Ishikawa (cell line): Measurements from ENCODE around the gene ADGRL3.

Source experiments
- CREB1 ChIP-seq: IDR thresholded peaks from 2 replicates; pipeline ENCODE4 v1.6.1; 2012; ENCODE audit warnings: low read depth
- EP300 ChIP-seq: IDR thresholded peaks from 2 replicates; pipeline ENCODE4 v1.6.1; 2012; ENCODE audit warnings: borderline replicate concordance
- FOXM1 ChIP-seq: IDR thresholded peaks from 2 replicates; pipeline ENCODE4 v1.6.1; 2012; ENCODE audit warnings: low read depth, borderline replicate concordance
- NFIC ChIP-seq: IDR thresholded peaks from 2 replicates; pipeline ENCODE4 v1.6.1; 2012
- RAD21 ChIP-seq: IDR thresholded peaks from 2 replicates; pipeline ENCODE4 v1.6.1; 2012; ENCODE audit warnings: low read depth
- TAF1 ChIP-seq: IDR thresholded peaks from 2 replicates; pipeline ENCODE4 v1.6.1; 2012; ENCODE audit warnings: low read depth, mild to moderate bottlenecking
- TCF12 ChIP-seq: IDR thresholded peaks from 2 replicates; pipeline ENCODE4 v1.6.1; 2012; ENCODE audit warnings: low read depth
- TF ChIP-seq, protein P1 (sequence below): IDR thresholded peaks from 2 replicates; pipeline ENCODE4 v1.6.1; 2012; ENCODE audit warnings: low read depth, mild to moderate bottlenecking
- TF ChIP-seq, protein P2 (sequence below): IDR thresholded peaks from 2 replicates; pipeline ENCODE4 v1.6.1; 2012
- TF ChIP-seq, protein P3 (sequence below): IDR thresholded peaks from 2 replicates; pipeline ENCODE4 v1.6.1; 2012

DNA sequence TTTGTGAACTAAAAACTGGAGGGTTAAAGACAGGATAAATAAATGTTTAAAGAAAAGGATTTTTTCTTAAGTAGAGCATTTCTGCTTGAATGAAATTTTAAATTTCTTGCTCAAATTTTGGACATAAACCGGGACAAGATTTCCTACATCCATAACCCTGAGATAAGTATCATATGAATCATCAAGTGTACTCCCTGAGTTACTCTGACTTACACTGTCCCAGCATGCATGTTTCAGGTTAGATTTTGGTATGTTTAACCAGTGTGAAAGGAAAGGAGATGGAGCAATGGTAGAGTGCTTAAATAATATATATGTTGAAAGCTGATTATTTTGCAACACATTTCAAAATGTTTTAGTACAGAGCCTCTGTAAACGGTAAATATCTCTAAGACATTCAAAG lies 175.2 kb downstream of the ADGRL3 start:
- TF ChIP-seq, protein P1, sequence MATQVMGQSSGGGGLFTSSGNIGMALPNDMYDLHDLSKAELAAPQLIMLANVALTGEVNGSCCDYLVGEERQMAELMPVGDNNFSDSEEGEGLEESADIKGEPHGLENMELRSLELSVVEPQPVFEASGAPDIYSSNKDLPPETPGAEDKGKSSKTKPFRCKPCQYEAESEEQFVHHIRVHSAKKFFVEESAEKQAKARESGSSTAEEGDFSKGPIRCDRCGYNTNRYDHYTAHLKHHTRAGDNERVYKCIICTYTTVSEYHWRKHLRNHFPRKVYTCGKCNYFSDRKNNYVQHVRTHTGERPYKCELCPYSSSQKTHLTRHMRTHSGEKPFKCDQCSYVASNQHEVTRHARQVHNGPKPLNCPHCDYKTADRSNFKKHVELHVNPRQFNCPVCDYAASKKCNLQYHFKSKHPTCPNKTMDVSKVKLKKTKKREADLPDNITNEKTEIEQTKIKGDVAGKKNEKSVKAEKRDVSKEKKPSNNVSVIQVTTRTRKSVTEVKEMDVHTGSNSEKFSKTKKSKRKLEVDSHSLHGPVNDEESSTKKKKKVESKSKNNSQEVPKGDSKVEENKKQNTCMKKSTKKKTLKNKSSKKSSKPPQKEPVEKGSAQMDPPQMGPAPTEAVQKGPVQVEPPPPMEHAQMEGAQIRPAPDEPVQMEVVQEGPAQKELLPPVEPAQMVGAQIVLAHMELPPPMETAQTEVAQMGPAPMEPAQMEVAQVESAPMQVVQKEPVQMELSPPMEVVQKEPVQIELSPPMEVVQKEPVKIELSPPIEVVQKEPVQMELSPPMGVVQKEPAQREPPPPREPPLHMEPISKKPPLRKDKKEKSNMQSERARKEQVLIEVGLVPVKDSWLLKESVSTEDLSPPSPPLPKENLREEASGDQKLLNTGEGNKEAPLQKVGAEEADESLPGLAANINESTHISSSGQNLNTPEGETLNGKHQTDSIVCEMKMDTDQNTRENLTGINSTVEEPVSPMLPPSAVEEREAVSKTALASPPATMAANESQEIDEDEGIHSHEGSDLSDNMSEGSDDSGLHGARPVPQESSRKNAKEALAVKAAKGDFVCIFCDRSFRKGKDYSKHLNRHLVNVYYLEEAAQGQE: no peak
- TF ChIP-seq NFIC: no peak
- TF ChIP-seq EP300: no peak
- no peak for TF ChIP-seq TCF12
- no peak for TF ChIP-seq RAD21
- TF ChIP-seq TAF1: no peak
- no peak for TF ChIP-seq CREB1
- TF ChIP-seq, protein P2, sequence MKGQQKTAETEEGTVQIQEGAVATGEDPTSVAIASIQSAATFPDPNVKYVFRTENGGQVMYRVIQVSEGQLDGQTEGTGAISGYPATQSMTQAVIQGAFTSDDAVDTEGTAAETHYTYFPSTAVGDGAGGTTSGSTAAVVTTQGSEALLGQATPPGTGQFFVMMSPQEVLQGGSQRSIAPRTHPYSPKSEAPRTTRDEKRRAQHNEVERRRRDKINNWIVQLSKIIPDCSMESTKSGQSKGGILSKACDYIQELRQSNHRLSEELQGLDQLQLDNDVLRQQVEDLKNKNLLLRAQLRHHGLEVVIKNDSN: no peak
- TF ChIP-seq, protein P3, sequence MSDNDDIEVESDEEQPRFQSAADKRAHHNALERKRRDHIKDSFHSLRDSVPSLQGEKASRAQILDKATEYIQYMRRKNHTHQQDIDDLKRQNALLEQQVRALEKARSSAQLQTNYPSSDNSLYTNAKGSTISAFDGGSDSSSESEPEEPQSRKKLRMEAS: no peak
- TF ChIP-seq FOXM1: no peak
